LHCN-M2 (cell line): ENCODE results near the gene TP53. TPM values are rescaled to one million over a fixed set of nuclear protein-coding genes. Genes with fewer than 3 reads are reported as not detected.
"Not testable (repeated sequence)": the region's sequence is repeated elsewhere in the genome, so short reads cannot be mapped to it uniquely, and the experiment has no call there.

Experiments used
- DNase-seq: peaks from one replicate; pipeline ENCODE4 v3.0.0-alpha.2; 2012; ENCODE audit warnings: low read depth
- total RNA-seq: library from RNA; depleted of rRNA; stranded (reverse); fragments of >200 nt; gene quantifications from 2 replicates; pipeline ENCODE4 v1.2.3, GENCODE V29; 2014

TP53 gene
- total RNA-seq, 1 experiment from 2014 or later = 34.8 TPM

DNA sequence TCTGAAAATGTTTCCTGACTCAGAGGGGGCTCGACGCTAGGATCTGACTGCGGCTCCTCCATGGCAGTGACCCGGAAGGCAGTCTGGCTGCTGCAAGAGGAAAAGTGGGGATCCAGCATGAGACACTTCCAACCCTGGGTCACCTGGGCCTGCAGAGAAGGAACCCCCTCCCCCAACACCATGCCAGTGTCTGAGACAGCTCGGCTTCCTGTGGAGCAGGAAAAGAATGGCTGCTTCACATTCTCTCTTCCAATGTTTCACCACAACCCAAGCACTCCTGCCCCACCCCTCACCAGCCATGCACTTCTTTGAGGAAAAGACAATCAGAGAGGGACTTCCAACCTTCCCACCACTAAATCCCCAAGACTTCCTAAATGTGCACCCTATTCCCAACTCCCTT, 10.8 kb downstream of the TP53 start:
- no peak for DNase-seq

GRCh38 chr17:7674934-7675333, 12.4 kb downstream of the TP53 start:
- DNase-seq = no peak

DNA sequence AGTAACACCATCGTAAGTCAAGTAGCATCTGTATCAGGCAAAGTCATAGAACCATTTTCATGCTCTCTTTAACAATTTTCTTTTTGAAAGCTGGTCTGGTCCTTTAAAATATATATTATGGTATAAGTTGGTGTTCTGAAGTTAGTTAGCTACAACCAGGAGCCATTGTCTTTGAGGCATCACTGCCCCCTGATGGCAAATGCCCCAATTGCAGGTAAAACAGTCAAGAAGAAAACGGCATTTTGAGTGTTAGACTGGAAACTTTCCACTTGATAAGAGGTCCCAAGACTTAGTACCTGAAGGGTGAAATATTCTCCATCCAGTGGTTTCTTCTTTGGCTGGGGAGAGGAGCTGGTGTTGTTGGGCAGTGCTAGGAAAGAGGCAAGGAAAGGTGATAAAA, 14.1 kb downstream of the TP53 start:
- peak; percentile 23 for DNase-seq

DNA sequence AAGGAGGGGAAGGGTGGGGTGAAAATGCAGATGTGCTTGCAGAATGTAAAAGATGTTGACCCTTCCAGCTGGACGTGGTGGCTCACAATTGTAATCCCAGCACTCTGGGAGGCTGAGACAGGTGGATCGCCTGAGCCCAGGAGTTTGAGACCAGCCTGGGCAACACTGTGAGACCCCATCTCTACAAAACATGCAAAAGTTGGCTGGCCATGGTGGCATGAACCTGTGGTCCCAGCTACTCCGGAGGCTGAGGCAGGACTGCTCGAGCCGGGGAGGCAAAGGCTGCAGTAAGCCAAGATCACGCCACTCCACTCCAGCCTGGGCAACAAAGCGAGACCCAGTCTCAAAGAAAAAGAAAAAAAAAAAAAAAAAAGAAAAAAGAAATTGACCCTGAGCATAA, 18.8 kb downstream of the TP53 start:
- no peak for DNase-seq

DNA sequence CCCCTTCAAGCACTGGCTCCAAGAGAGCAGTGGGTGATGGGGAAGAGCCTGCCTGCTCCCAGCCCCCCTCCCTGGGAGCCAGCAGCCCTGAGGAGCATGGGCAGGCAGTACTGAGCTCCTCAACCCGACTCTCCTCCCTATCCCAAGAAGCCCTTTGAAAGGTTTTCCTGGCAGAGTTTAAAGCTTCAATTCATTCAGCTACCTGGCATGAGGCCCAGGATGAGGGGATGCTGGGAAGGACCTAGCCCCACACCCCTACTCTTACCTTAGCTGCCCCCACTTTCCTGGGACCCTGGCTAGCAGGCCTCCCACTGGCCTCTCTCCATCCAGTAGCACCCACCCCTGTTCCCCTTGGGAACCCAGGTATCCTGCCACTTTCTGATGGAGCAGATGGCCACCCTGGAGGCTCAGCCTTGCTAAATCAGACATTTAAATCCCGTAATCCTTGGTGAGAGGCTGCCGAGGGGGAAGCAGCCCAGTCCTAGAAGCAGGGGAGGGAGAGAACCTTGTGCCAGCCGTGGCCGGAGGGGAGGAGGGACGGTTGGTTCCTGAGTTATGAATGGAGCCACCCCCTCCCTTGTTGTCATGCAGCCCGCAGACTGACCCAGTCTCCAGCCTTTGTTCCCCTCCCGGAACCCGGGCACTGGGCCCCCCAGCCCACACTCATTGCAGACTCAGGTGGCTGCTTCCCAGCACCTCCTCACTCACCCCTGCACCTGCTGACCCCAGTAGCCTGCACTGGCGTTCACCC, 19.5 kb downstream of the TP53 start:
- DNase-seq = no peak

- DNase-seq = no peak
These were observed 30.2 kb downstream of the TP53 start for GRCh38 chr17:7656958-7657609.

DNA sequence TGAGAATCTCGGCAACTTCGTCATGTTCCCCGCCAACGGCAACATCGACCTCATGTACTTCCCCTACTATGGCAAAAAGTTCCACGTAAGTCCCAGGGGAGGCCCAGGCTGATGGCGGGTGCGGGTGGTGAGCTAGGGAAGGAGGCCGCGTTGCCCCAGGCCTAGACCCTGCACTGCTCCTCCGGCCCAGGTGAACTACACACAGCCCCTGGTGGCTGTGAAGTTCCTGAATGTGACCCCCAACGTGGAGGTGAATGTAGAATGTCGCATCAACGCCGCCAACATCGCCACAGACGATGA, 31.8 kb downstream of the TP53 start:
- DNase-seq = no peak

DNA sequence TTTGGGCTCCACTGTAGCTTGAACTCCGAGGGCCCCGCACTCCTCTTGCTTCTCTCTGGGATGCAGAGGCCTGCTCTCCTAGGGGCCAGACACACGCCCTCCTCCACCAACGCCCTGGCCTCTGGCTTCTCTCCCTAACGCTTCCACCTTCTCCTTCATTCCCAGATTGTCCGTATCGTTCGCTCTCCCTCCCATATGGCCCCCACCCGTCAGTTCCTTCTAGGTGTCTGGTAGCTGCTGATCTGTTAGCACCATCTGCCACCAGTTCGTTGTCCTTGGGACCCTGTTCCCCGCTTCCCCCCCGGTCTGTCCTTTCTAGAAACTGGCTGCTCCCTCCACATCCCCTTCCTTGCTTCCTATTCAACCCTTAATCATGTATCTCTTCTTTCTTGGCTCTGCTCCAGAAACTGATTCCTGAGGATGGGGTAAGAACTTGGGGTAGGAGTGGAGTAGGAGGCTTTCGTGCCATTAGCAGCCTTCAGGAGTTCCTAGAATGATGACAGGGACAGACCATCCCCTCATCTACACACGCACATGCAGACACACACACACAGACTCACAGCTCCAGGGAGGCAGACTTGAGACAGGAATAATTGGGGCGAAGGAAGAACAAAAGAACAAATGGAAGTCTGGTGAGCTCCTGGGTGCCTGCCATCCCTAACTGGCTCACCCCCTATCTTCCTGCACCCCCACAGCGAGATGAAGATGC, 32.3 kb downstream of the TP53 start:
- no peak for DNase-seq

- no peak for DNase-seq
These were observed 34.6 kb downstream of the TP53 start for GRCh38 chr17:7652388-7653356.

GRCh38 chr17:7651665-7652387, 35.5 kb downstream of the TP53 start:
- DNase-seq = no peak

GRCh38 chr17:7651097-7651664, 36.1 kb downstream of the TP53 start:
- DNase-seq = no peak

GRCh38 chr17:7650509-7651096, 36.7 kb downstream of the TP53 start, which contains the start of gene ATP1B2:
TSS of gene ATP1B2 (plus strand) at chr17:7650926. CDS start at chr17:7651519, 593 bp downstream.
- no peak for DNase-seq

DNA sequence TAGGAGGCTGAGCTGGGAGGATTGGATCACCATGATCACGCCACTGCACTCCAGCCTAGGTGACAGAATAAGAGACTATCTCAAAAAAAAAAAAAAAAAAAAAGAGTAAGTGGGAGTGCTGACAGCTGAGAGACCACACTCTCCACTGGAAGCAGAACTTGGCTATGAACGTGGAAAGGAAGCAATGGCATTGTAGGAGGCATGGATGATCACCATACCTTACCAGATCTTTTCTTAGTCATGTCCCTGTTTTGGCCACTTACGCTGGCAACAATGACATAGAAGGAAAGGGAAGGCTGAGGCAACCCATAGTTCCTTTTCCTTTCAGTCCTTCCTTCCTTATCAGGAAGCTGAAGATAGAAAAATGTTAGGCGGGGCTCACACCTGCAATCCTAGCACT, 40.3 kb downstream of the TP53 start:
- DNase-seq = no peak

GRCh38 chr17:7646457-7646856, 40.8 kb downstream of the TP53 start:
- DNase-seq = no peak

DNA sequence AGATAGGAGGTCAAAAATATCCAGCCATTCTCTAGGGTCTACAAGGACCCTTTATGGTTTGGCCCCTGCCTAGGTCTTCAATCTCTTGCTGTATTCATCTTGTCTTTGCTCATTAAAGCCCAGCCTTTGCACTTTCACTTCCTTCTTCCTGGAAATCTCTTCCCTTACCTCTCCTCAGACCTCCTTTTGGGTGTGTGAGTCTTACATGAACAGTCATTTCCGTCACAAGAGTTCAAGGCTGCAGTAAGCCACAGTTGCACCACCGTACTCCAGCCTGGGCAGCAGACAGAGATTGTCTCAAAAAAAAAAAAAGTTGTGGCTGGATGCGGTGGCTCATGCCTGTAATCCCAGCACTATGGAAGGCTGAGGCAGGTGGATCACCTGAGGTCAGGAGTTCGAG, 42.5 kb downstream of the TP53 start:
- DNase-seq = no peak

- not testable (repeated sequence) for DNase-seq
These were observed 45.7 kb downstream of the TP53 start for GRCh38 chr17:7641635-7642034.

- DNase-seq = no peak
These were observed 46.5 kb downstream of the TP53 start for GRCh38 chr17:7640783-7641182.

DNA sequence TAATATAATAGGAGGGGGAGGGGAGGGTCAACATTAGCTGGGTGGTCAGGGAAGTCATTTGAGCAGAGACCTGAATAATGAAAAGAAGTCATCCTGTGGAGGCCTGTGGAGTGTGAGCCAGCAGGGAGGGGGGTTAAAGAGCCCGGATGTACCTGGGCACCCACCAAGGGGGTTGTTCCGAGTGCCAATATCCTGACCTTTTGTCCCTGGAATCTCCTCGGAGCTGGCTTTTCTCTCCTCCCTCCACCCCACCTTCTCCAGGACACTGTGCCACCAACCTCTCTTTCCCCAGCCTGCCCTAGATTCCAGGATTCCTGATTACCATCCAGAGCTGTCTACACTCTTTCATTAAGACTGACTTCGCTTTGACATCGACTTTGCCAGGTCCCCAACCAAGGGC, 51.1 kb downstream of the TP53 start:
- DNase-seq = no peak

DNA sequence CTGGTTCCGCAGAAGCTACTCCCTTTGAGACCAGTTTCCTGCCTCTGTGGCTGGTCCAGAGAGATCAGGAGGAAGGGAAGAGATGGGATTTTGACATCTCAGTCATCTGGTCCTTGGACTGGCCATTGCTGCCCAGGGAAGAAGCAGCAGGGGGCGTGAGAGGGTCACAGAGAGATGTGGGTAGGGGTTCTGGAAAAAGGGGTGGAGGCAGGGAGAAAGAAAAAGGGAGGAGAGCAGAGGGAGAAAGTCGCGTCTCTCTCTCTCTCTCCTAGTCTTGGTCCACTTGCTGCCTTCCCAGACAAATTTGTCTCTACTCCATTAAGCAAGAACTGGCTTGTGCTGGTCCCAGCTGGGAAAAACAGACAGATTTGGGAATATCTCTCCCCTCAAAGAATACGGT, 52.9 kb downstream of the TP53 start:
- DNase-seq = peak; percentile 51

DNA sequence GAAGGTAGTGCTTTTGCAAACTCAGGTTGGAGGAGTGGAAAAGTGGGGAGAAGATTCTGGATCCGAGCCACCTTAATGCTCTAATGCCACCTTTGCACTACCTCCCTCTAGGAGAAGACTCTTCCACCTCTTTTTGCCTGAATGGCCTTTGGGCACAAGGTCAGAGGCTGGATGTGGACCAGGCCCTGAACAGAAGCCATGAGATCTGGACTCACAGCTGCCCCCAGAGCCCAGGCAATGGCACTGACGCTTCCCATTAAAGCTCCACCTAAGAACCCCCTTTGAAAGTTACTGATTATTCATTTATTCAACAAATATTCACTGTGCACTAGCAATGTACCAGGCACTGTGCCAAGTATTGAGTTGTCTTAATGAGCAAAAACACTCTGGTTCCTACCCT, 54.2 kb downstream of the TP53 start:
- no peak for DNase-seq
